Ovary (tissue), 3 donors: ENCODE results near the gene KDM4C.

Experiments used
- EP300 ChIP-seq: sonication (generic); formaldehyde crosslinking; IDR thresholded peaks from one replicate; pipeline ENCODE4 v1.6.1; 2017; ENCODE audit warnings: antibody characterized with exemption
- POLR2A ChIP-seq: fragments of 450-650 bp; IDR thresholded peaks from one replicate; pipeline ENCODE4 v1.6.1; 2017; ENCODE audit warnings: antibody characterized with exemption, mild to moderate bottlenecking, moderate library complexity
- TF ChIP-seq, protein P1 (sequence below), 3 donors: fragments of 450-650 bp in 2 of 3; fragments of 200-600 bp in 1 of 3; IDR thresholded peaks; one replicate each; pipeline versions ENCODE4 v1.5.1 to v1.8.0; 2016 to 2022; ENCODE audit warnings: antibody characterized with exemption in 3 of 3, mild to moderate bottlenecking in 1 of 3
- donor health status: DM: no; HTN: no; CAD: no.

DNA sequence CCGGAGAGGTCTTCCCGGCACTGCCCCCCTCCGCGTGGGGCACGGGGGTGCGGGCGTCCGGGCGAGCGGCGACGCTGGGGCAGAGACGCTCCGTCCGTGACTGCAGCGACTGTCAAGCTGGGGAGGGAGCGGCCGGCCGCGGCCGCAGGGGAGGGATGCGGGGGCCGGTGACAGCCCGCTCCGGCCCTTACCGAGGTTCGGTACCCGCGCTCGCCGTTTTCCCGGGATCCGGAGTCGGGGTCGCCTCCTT, 400 bp downstream of the KDM4C start:
- TF ChIP-seq, protein P1, sequence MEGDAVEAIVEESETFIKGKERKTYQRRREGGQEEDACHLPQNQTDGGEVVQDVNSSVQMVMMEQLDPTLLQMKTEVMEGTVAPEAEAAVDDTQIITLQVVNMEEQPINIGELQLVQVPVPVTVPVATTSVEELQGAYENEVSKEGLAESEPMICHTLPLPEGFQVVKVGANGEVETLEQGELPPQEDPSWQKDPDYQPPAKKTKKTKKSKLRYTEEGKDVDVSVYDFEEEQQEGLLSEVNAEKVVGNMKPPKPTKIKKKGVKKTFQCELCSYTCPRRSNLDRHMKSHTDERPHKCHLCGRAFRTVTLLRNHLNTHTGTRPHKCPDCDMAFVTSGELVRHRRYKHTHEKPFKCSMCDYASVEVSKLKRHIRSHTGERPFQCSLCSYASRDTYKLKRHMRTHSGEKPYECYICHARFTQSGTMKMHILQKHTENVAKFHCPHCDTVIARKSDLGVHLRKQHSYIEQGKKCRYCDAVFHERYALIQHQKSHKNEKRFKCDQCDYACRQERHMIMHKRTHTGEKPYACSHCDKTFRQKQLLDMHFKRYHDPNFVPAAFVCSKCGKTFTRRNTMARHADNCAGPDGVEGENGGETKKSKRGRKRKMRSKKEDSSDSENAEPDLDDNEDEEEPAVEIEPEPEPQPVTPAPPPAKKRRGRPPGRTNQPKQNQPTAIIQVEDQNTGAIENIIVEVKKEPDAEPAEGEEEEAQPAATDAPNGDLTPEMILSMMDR (IDR thresholded peaks at IDR 0.05), result no peak
- TF ChIP-seq POLR2A, result no peak
- TF ChIP-seq EP300, result no peak
